GM12872 (cell line): ENCODE results near the gene NPDC1.

Source experiments
- CTCF ChIP-seq: IDR thresholded peaks from 3 replicates; pipeline ENCODE4 v1.5.1; 2011; ENCODE audit warnings: low read depth, mild to moderate bottlenecking, low read length, moderate library complexity; ENCODE audit not compliant: insufficient read depth

NPDC1 gene

GRCh38 chr9:137077758-137078693 is 32.0 kb upstream of the NPDC1 start:
- TF ChIP-seq CTCF = no peak

- no peak for TF ChIP-seq CTCF
Measured at GRCh38 chr9:137077010-137077747, 31.2 kb upstream of the NPDC1 start, which contains the start of gene UAP1L1. UAP1L1 (plus strand) TSS chr9:137077517; CDS start chr9:137077533, 16 bp downstream.

- no peak for TF ChIP-seq CTCF
Measured at GRCh38 chr9:137076636-137077009, 30.6 kb upstream of the NPDC1 start.

- TF ChIP-seq CTCF = no peak
Measured at GRCh38 chr9:137075275-137075775, 29.3 kb upstream of the NPDC1 start.

GRCh38 chr9:137074657-137075274 is 28.8 kb upstream of the NPDC1 start:
- no peak for TF ChIP-seq CTCF

GRCh38 chr9:137073992-137074399 is 28.0 kb upstream of the NPDC1 start:
- no peak for TF ChIP-seq CTCF

- TF ChIP-seq CTCF = no peak
Measured at GRCh38 chr9:137071282-137071681, 25.3 kb upstream of the NPDC1 start.
